Vagina (tissue), 2 donors: ENCODE measurements around the gene CREBBP. TPM values are rescaled to one million over a fixed set of nuclear protein-coding genes. Genes with fewer than 3 reads are reported as not detected.

Experiments used
- DNase-seq, 2 donors: peaks; one replicate each; pipeline ENCODE4 v3.0.0-alpha.2; 2017; ENCODE audit errors: extremely low spot score in 2 of 2
- H3K27ac ChIP-seq: fragments of 200-600 bp; sonication (generic); one replicate; pipeline ENCODE4 v1.5.1; 2019
- H3K27me3 ChIP-seq: fragments of 200-600 bp; sonication (generic); one replicate; pipeline ENCODE4 v1.5.1; 2019
- H3K36me3 ChIP-seq, 2 donors: fragments of 200-600 bp; sonication (generic); one replicate each; pipeline ENCODE4 v1.5.1; 2017 to 2019
- H3K4me1 ChIP-seq: fragments of 200-600 bp; sonication (generic); one replicate; pipeline ENCODE4 v1.5.1; 2019
- H3K4me3 ChIP-seq, 2 donors: fragments of 200-600 bp; sonication (generic); 1 replicate in 1 of 2; 2 replicates in 1 of 2; pipeline ENCODE4 v1.5.1; 2016 to 2019
- H3K9me3 ChIP-seq: fragments of 200-600 bp; sonication (generic); one replicate; pipeline ENCODE4 v1.5.1; 2019
- CTCF ChIP-seq, 3 experiments: fragments of 450-650 bp in 2 of 3; fragments of 200-600 bp in 1 of 3; sonication (generic) in 1 of 3; IDR thresholded peaks; one replicate each; pipeline ENCODE4 v1.5.1; 2017 to 2019; ENCODE audit warnings: antibody characterized with exemption in 3 of 3, mild to moderate bottlenecking in 2 of 3, moderate library complexity in 2 of 3
- POLR2A ChIP-seq, 2 donors: fragments of 450-650 bp; IDR thresholded peaks; one replicate each; pipeline ENCODE4 v1.6.1; 2017; ENCODE audit warnings: antibody characterized with exemption in 2 of 2, mild to moderate bottlenecking in 2 of 2, moderate library complexity in 2 of 2
- POLR2AphosphoS5 ChIP-seq, 2 donors: sonication (generic); formaldehyde crosslinking; IDR thresholded peaks; one replicate each; pipeline ENCODE4 v1.9.0; 2017; ENCODE audit warnings: antibody characterized with exemption in 2 of 2, mild to moderate bottlenecking in 2 of 2, low read depth in 1 of 2; ENCODE audit not compliant: insufficient read depth in 1 of 2
- intact Hi-C: fragments of 100-400 bp; cut with DNase I; formaldehyde crosslinking; loops from one replicate; pipeline ENCODE4 v1.15.1; 2023
- total RNA-seq: library from RNA; depleted of rRNA; stranded (reverse); fragments of >200 nt; gene quantifications from one replicate; pipeline ENCODE4 v1.2.3, GENCODE V29; 2016

Gene CREBBP
- total RNA-seq, 1 donor from 2014 or later = 102 TPM

- Histone ChIP-seq H3K4me1 (no peaks in the 10 kb centered on the region), H3K9me3 (no peaks in the 10 kb centered on the region), H3K27me3 (no peaks in the 10 kb centered on the region), H3K4me3 (no peak overlapping the region), H3K27ac (no peak overlapping the region), H3K36me3 (peaks cover 0 to 71% of the 10 kb centered on the region in 2 donors)
- intact Hi-C loops = no loop called here
- TF ChIP-seq POLR2AphosphoS5 (IDR thresholded peaks at IDR 0.05; ENCODE audit: insufficient read depth in 1 of 2, low read depth in 1 of 2) (no peak), CTCF (IDR thresholded peaks at IDR 0.05) (no peak), POLR2A (IDR thresholded peaks at IDR 0.05) (no peak)
- DNase-seq = no peak
These were observed 125.3 kb downstream of the CREBBP start for GRCh38 chr16:3755249-3755648.

GRCh38 chr16:3754772-3755171 is 125.7 kb downstream of the CREBBP start:
- Histone ChIP-seq H3K36me3 (peaks cover 0 to 74% of the 10 kb centered on the region in 2 donors), H3K9me3 (no peaks in the 10 kb centered on the region), H3K4me1 (no peaks in the 10 kb centered on the region), H3K27me3 (no peaks in the 10 kb centered on the region), H3K4me3 (no peak overlapping the region), H3K27ac (no peak overlapping the region)
- no peak for DNase-seq
- TF ChIP-seq POLR2AphosphoS5 (IDR thresholded peaks at IDR 0.05; ENCODE audit: insufficient read depth in 1 of 2, low read depth in 1 of 2) (no peak), POLR2A (IDR thresholded peaks at IDR 0.05) (no peak), CTCF (IDR thresholded peaks at IDR 0.05) (no peak)
- intact Hi-C loops = no loop called here

- no peaks in the 10 kb centered on the region for H3K27me3 ChIP-seq
- H3K36me3 ChIP-seq = peaks cover 0 to 73% of the 10 kb centered on the region in 2 donors
- H3K9me3 ChIP-seq = no peaks in the 10 kb centered on the region
- intact Hi-C loops = no loop called here
- TF ChIP-seq POLR2AphosphoS5 (IDR thresholded peaks at IDR 0.05; ENCODE audit: insufficient read depth in 1 of 2, low read depth in 1 of 2) = no peak
- TF ChIP-seq POLR2A (IDR thresholded peaks at IDR 0.05) = no peak
- no peak for TF ChIP-seq CTCF (IDR thresholded peaks at IDR 0.05)
- no peak for DNase-seq
- H3K27ac ChIP-seq = no peak overlapping the region
- no peak overlapping the region for H3K4me3 ChIP-seq
- H3K4me1 ChIP-seq = no peaks in the 10 kb centered on the region
These were observed 126.3 kb downstream of the CREBBP start for GRCh38 chr16:3754081-3754703.

- intact Hi-C loops = no loop called here
- H3K9me3 ChIP-seq = no peaks in the 10 kb centered on the region
- H3K36me3 ChIP-seq = peaks cover 0 to 69% of the 10 kb centered on the region in 2 donors
- no peak overlapping the region for H3K4me3 ChIP-seq
- no peak overlapping the region for H3K27ac ChIP-seq
- H3K4me1 ChIP-seq = no peaks in the 10 kb centered on the region
- no peaks in the 10 kb centered on the region for H3K27me3 ChIP-seq
- TF ChIP-seq POLR2A (IDR thresholded peaks at IDR 0.05) = no peak
- TF ChIP-seq CTCF (IDR thresholded peaks at IDR 0.05) = no peak
- no peak for TF ChIP-seq POLR2AphosphoS5 (IDR thresholded peaks at IDR 0.05; ENCODE audit: insufficient read depth in 1 of 2, low read depth in 1 of 2)
- no peak for DNase-seq
These were observed 127.5 kb downstream of the CREBBP start for GRCh38 chr16:3752984-3753383.

GRCh38 chr16:3751878-3752277 is 128.6 kb downstream of the CREBBP start:
- DNase-seq = no peak
- intact Hi-C loops = no loop called here
- Histone ChIP-seq H3K9me3 (no peaks in the 10 kb centered on the region), H3K36me3 (peaks cover 0 to 68% of the 10 kb centered on the region in 2 donors), H3K4me1 (no peaks in the 10 kb centered on the region), H3K27me3 (no peaks in the 10 kb centered on the region), H3K4me3 (no peak overlapping the region), H3K27ac (no peak overlapping the region)
- TF ChIP-seq POLR2A (IDR thresholded peaks at IDR 0.05) = no peak
- no peak for TF ChIP-seq POLR2AphosphoS5 (IDR thresholded peaks at IDR 0.05; ENCODE audit: insufficient read depth in 1 of 2, low read depth in 1 of 2)
- TF ChIP-seq CTCF (IDR thresholded peaks at IDR 0.05) = no peak
